ENCODE results near the gene DCLK2. TPM values are rescaled to one million over a fixed set of nuclear protein-coding genes. Genes with fewer than 3 reads are reported as not detected.

DCLK2 gene
- total and polyA plus RNA-seq, 2 of the 8 experiments (the other 6 are each of a cell fraction or from before 2014, with no cell fraction given) = 0.32 to 0.37 TPM

GRCh38 chr4:150261571-150261970, 183.3 kb downstream of the DCLK2 start:
- H3K4me2 ChIP-seq (ENCODE audit: insufficient read depth in 1 of 2, low read depth in 2 of 2, low read length in 2 of 2) = no peak overlapping the region
- FAIRE-seq (no peak), DNase-seq (ENCODE audit: low read depth in 1 of 2, low spot score in 2 of 2) (no peak)
- TF ChIP-seq CBX8 (IDR thresholded peaks at IDR 0.05; ENCODE audit: borderline replicate concordance, low read depth, low read length) (no peak), GABPA (IDR thresholded peaks at IDR 0.05; ENCODE audit: borderline replicate concordance, insufficient read depth, low read length) (no peak), CEBPB (IDR thresholded peaks at IDR 0.05; ENCODE audit: low read depth, low read length) (no peak), SIRT6 (IDR thresholded peaks at IDR 0.05; ENCODE audit: low read length) (no peak), HDAC6 (IDR thresholded peaks at IDR 0.05; ENCODE audit: low read depth, low read length) (no peak), MAFK (IDR thresholded peaks at IDR 0.05; ENCODE audit: low read depth, low read length) (no peak), JUND (IDR thresholded peaks at IDR 0.05; ENCODE audit: low read length) (no peak), RBBP5 (IDR thresholded peaks at IDR 0.05; ENCODE audit: borderline replicate concordance, low read depth, low read length) (no peak), KDM4A (IDR thresholded peaks at IDR 0.05; ENCODE audit: low read depth, low read length, severe bottlenecking) (no peak), SUZ12 (IDR thresholded peaks at IDR 0.05; ENCODE audit: low read length) (no peak), TAF7 (optimal IDR thresholded peaks at IDR 0.05; ENCODE audit: borderline replicate concordance, low read depth, low read length) (no peak), TCF12 (IDR thresholded peaks at IDR 0.05; ENCODE audit: low read depth, low read length) (no peak), RXRA (IDR thresholded peaks at IDR 0.05; ENCODE audit: insufficient read depth, low read depth, low read length) (no peak), BCL11A (IDR thresholded peaks at IDR 0.05; ENCODE audit: low read depth in 2 of 2, low read length in 2 of 2) (no peak)
- no peak overlapping the region for H2BK120ac ChIP-seq (replicated peaks; ENCODE audit: low read depth, low read length)
- no peak overlapping the region for H3K4ac ChIP-seq (replicated peaks; ENCODE audit: insufficient read length, low read depth, low read length)
- H3K27ac ChIP-seq (ENCODE audit: low read depth, low read length) = no peak overlapping the region
- no peak overlapping the region for H2BK20ac ChIP-seq (ENCODE audit: low read length)
- no peaks in the 10 kb centered on the region for H3K79me1 ChIP-seq (ENCODE audit: low read depth, low read length)
- no peak overlapping the region for H3K9ac ChIP-seq (replicated peaks in 1 of 4; ENCODE audit: extremely low read depth in 1 of 4, low read depth in 3 of 4, low read length in 3 of 4)
- no peak overlapping the region for H3K14ac ChIP-seq (ENCODE audit: insufficient read length)
- H4K8ac ChIP-seq (ENCODE audit: extremely low read depth, insufficient read depth, low read length) = no peak overlapping the region
- no peak overlapping the region for H2AK5ac ChIP-seq (ENCODE audit: low read depth, low read length)
- H3K23ac ChIP-seq (ENCODE audit: insufficient read length) = no peak overlapping the region
- no peaks in the 10 kb centered on the region for H3K9me3 ChIP-seq (ENCODE audit: insufficient read depth in 2 of 2, low read depth in 1 of 2, low read length in 1 of 2)
- H2BK15ac ChIP-seq (ENCODE audit: low read length) = no peak overlapping the region
- no peaks in the 10 kb centered on the region for H4K20me1 ChIP-seq (replicated peaks in 1 of 2; ENCODE audit: control insufficient read depth in 1 of 2, insufficient read depth in 2 of 2, low read length in 2 of 2)
- H3K36me3 ChIP-seq (ENCODE audit: control insufficient read depth in 2 of 4, insufficient read depth in 4 of 4, low read length in 3 of 4) = peaks cover 0 to 3% (median 0%) of the 10 kb centered on the region in 4 experiments; a peak in 2 of 8 replicates
- no peaks in the 10 kb centered on the region for H3K27me3 ChIP-seq (replicated peaks in 1 of 4; ENCODE audit: control insufficient read depth in 3 of 4, extremely low read depth in 1 of 4, insufficient read depth in 3 of 4, low read length in 3 of 4)
- H3K23me2 ChIP-seq (ENCODE audit: low read depth, low read length) = no peaks in the 10 kb centered on the region
- H3K56ac ChIP-seq (replicated peaks; ENCODE audit: insufficient read length, low read depth, low read length) = no peak overlapping the region
- peaks cover 0 to 10% (median 4%) of the 10 kb centered on the region in 4 experiments; a peak in 5 of 7 replicates for H3K4me1 ChIP-seq (replicated peaks in 1 of 4; ENCODE audit: control insufficient read depth in 3 of 4, insufficient read depth in 4 of 4, low read length in 3 of 4)
- H3K4me3 ChIP-seq (ENCODE audit: extremely low read depth in 1 of 4, insufficient read depth in 2 of 4, low read depth in 3 of 4, low read length in 4 of 4) = no peak overlapping the region
- WGBS, 2 experiments (ENCODE audit: extremely low coverage in 1 of 2, insufficient coverage in 1 of 2, insufficient read length in 1 of 2, insufficient replicate concordance in 2 of 2, low coverage in 1 of 2, low lambda C conversion rate in 2 of 2, missing lambda C conversion rate in 1 of 2) = 93% methylated on average over 2 of the region's 2 CpGs; no CpG with 5 or more reads in 1 of the 2 experiments
- H4K5ac ChIP-seq (ENCODE audit: insufficient read length, low read depth, low read length) = no peak overlapping the region
- no peak overlapping the region for H2AFZ ChIP-seq (ENCODE audit: low read length)
- H4K91ac ChIP-seq (replicated peaks; ENCODE audit: insufficient read length, low read length) = no peak overlapping the region
- no peak overlapping the region for H3K18ac ChIP-seq (ENCODE audit: extremely low read depth, low read length)
- no peaks in the 10 kb centered on the region for H3K79me2 ChIP-seq (ENCODE audit: control insufficient read depth in 1 of 2, insufficient read depth in 2 of 2, low read length in 2 of 2)
- ChIA-PET POLR2A (ENCODE audit: partially characterized antibody) (interaction anchor here (0.6 kb wide), 1 partner anchor 96 kb away, joined by 3 read pairs; no protein-coding TSS in a partner anchor), CTCF (ENCODE audit: partially characterized antibody) (interaction anchor here (3.6 kb wide), 1 partner anchor 19 kb away, joined by 27 read pairs; no protein-coding TSS in a partner anchor)
- no peak overlapping the region for H2BK5ac ChIP-seq (ENCODE audit: low read depth, low read length)
- H2BK12ac ChIP-seq (ENCODE audit: low read depth, low read length) = no peak overlapping the region
